Activated naive CD4-positive, alpha-beta T cell treated with anti-CD3 and anti-CD28 coated beads, Interleukin-2, amount 50 U/mL, for 24 hours (primary cell): ENCODE results near the gene PPIF.

Source experiments
- H3K27ac Mint-ChIP-seq: one replicate; pipeline ENCODE4 v1.8.0; 2021; ENCODE audit warnings: mild to moderate bottlenecking, mixed read lengths
- H3K27me3 Mint-ChIP-seq: one replicate; pipeline ENCODE4 v1.8.0; 2021; ENCODE audit warnings: mixed read lengths
- H3K36me3 Mint-ChIP-seq: one replicate; pipeline ENCODE4 v1.8.0; 2021; ENCODE audit warnings: mixed read lengths
- H3K4me1 Mint-ChIP-seq: one replicate; pipeline ENCODE4 v1.8.0; 2021; ENCODE audit warnings: mixed read lengths
- H3K4me3 Mint-ChIP-seq: one replicate; pipeline ENCODE4 v1.8.0; 2021; ENCODE audit warnings: mild to moderate bottlenecking, mixed read lengths
- H3K9me3 Mint-ChIP-seq: one replicate; pipeline ENCODE4 v1.8.0; 2021; ENCODE audit warnings: mixed read lengths

PPIF gene

GRCh38 chr10:79402625-79402946 is 55.3 kb downstream of the PPIF start:
- Mint-ChIP-seq H3K27me3 (no peaks in the 10 kb centered on the region), H3K4me3 (no peak overlapping the region), H3K36me3 (peaks cover 2% of the 10 kb centered on the region), H3K4me1 (peaks cover 6% of the 10 kb centered on the region), H3K9me3 (no peaks in the 10 kb centered on the region), H3K27ac (no peak overlapping the region)

- Mint-ChIP-seq H3K27me3 (no peaks in the 10 kb centered on the region), H3K4me3 (no peak overlapping the region), H3K9me3 (no peaks in the 10 kb centered on the region), H3K27ac (no peak overlapping the region), H3K36me3 (no peaks in the 10 kb centered on the region), H3K4me1 (peaks cover 6% of the 10 kb centered on the region)
Observed at GRCh38 chr10:79402951-79403350, 55.7 kb downstream of the PPIF start.

- peaks cover 6% of the 10 kb centered on the region for H3K4me1 Mint-ChIP-seq
- no peaks in the 10 kb centered on the region for H3K9me3 Mint-ChIP-seq
- H3K27ac Mint-ChIP-seq: no peak overlapping the region
- H3K27me3 Mint-ChIP-seq: no peaks in the 10 kb centered on the region
- no peaks in the 10 kb centered on the region for H3K36me3 Mint-ChIP-seq
- H3K4me3 Mint-ChIP-seq: no peak overlapping the region
Observed at GRCh38 chr10:79403441-79404230, 56.4 kb downstream of the PPIF start.

- Mint-ChIP-seq H3K27ac (no peak overlapping the region), H3K36me3 (no peaks in the 10 kb centered on the region), H3K9me3 (no peaks in the 10 kb centered on the region), H3K27me3 (no peaks in the 10 kb centered on the region), H3K4me1 (peaks cover 6% of the 10 kb centered on the region), H3K4me3 (no peak overlapping the region)
Observed at GRCh38 chr10:79404231-79404609, 57.0 kb downstream of the PPIF start.

- Mint-ChIP-seq H3K36me3 (no peaks in the 10 kb centered on the region), H3K27me3 (no peaks in the 10 kb centered on the region), H3K9me3 (no peaks in the 10 kb centered on the region), H3K4me3 (no peak overlapping the region), H3K4me1 (peaks cover 2% of the 10 kb centered on the region), H3K27ac (no peak overlapping the region)
Observed at GRCh38 chr10:79404690-79405131, 57.4 kb downstream of the PPIF start.
